ENCODE data around the gene MAML3.

Gene MAML3

DNA sequence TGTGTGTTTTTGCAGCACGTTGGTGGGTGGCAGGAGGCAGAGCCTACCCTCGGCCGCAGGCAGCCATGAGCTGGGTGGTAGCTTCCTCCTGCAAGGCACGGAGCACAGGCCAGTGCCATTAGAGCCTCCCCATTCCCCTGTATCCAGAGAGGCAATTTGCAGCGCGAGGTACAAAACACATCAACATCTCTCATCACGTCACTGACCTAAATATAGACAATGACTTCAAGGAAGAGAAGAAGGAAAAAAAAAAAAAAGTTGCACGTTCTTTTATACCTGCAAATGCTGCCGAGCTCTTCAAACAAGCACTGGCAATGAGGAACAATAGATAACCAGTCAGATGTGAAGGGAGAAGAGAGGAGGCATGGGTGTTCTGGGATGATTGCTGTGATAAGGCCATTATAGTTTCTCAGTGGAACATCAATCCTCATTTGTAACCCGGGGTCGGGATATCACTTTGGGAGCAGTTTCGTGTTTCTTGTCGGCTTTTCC is 328.4 kb downstream of the MAML3 start:
- in situ Hi-C loops (cut with MboI; ENCODE audit: low sequenced_read_pairs): no loop called here

DNA sequence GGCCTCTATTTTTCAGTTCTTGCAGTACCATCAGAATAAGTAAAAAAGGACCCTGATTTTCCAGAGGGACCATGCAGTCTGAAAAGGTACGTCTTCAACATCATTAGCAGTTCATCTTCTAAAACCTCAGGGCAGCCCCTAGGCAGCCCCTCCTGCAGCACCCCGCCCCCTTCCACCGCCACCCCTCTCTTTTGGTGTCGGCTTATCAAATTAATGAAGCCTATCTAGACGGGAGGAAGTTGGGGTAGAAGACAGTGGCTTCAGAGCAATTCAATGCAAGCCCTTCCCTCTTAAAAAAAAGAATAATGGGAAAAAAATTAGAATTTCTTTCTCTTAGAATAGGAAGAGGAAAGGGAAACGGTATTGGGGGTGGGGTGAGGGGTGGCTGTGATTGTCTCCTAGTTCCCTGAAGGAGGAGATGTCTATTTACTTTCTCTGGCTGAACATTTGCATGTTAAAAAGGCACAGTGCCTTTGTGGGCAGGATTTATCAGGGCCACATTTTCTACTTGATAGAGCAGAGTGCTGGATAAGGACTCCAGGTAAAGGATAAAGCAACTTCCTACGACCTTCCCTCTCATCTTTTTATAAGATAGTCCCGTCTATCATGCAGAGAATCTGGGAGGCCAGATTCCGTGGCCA is 329.0 kb downstream of the MAML3 start:
- in situ Hi-C loops (cut with MboI; ENCODE audit: low sequenced_read_pairs): no loop called here

DNA sequence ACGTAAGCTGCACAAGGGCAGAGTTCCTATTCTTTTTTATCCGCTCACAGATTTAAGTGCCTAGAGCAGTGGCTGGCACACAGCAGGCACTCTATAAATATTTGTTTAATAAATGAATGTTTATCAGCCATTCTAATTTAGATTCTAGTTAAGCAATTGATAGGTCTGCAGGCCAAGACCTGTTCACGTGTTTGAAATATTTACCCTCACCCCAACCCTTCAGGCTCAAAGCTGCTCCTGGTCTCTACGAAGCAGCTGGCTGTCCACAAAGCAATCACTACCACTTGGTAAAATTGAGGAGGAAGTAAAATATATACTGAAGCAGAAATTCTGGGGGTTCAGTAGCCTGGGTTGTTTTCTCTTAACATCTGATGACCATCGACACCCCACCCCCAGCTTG is 330.2 kb downstream of the MAML3 start:
- in situ Hi-C loops (cut with MboI; ENCODE audit: low sequenced_read_pairs): no loop called here

DNA sequence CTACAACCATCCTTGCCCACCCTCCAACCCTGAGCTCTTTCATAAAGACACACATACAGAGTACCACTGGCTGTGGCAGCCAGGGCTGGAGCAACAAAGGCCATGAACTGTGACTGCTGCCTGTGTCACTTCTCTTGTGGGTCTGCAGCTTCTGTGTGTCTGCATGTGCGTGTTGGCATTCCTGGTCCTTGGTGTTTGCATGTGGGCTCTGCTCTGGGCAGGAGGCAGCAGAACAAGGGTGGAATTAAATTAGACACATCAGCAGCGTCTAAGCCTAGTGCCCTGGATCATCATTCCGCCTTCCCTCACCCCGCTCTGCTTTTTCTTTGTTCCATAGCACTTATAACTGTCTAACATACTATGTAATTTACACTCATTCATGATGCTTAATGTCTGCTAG is 330.6 kb downstream of the MAML3 start:
- in situ Hi-C loops (cut with MboI; ENCODE audit: low sequenced_read_pairs): no loop called here

DNA sequence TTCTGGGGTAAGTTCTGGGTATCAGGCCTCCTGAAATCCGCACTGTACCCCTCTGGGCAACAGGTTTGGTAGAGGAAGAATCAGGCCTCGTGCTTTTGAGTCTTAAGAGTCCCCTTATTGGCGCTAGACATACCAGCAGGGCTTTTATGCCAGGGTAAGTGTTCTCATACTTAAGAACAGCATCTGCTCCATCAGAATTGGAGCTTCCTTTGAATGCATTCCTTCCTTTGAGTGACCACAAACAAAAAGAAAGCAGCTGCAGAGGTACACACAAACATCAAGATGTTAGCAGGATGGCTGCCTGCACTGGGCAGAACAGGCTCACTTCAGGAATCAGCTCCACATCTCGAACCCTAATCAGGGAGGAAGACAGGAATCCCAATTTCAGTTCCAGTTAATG is 331.6 kb downstream of the MAML3 start:
- in situ Hi-C loops (cut with MboI; ENCODE audit: low sequenced_read_pairs): no loop called here

DNA sequence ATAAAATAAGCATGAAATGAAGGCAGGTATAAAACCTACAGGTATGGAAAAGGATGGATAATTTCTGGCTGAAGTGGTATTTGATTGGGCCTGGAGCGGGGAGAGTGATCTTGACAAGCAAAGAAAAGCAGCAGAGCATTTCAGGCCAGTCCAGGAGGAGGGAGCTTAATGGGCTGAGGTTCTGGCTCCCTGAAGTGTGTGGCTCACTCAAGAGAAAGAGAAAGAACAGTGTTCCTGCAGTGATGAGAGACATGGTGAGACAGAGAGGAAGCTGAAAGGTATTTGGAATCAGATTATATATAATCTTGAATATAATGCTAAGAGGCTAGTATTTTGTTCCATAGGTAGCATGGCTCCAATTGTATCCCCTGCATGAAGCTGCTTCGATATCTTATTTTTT is 334.9 kb downstream of the MAML3 start:
- in situ Hi-C loops (cut with MboI; ENCODE audit: low sequenced_read_pairs): no loop called here

DNA sequence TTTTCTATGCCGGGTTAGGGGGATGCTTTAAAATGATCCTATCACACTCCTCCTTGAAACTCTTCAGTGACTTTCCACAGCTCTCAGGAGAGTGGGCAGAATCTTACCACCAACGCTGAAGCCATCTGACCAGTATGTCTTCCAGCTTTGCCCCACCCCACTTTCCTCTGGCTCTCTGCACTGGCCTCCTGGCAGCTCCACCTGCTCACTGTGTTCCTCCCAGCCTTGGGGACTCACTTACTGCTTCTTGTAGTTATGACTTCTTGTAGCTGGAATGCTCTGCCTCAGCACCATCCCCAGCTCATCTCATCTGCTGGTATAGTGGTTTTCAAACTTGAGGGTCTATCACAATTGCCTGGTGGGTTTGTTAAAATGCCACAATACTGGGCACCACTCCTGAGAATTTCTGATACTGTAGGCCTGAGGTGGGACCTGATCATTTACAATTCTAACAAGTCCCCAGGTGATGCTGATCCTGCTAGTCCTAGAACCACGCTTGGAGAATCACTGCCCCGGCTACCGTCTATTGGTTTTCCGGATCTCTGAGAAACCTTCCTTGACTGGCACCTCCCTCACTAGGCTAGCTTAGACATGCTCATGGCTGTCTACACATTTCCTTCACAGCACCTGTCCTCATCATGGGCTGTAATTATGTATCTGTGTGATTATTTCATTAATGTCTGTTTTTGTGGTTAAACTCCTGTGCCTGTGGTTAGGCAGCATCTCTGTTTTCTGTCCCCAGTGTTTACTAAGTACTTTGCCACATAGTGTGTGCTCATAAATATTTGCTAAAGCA is 336.1 kb downstream of the MAML3 start:
- in situ Hi-C loops (cut with MboI; ENCODE audit: low sequenced_read_pairs): no loop called here

DNA sequence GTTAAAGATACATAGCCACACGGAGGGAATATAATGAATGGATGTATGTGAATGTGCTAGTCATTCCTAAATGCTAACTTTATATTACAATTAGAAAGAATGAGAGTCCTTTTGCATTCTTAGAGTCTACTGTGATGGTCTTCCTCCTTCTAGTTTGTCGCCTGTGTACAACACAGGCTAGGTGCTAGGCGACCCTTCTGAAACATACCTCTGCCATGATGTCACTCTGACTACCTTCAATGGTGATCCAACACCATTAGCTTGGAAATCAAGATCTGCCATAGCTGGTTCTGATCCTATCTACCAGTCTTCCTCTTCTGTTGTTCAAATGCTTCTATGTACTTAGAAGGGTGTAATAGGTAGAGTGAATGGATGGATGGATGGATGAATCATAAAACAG is 337.1 kb downstream of the MAML3 start:
- in situ Hi-C loops (cut with MboI; ENCODE audit: low sequenced_read_pairs): no loop called here

DNA sequence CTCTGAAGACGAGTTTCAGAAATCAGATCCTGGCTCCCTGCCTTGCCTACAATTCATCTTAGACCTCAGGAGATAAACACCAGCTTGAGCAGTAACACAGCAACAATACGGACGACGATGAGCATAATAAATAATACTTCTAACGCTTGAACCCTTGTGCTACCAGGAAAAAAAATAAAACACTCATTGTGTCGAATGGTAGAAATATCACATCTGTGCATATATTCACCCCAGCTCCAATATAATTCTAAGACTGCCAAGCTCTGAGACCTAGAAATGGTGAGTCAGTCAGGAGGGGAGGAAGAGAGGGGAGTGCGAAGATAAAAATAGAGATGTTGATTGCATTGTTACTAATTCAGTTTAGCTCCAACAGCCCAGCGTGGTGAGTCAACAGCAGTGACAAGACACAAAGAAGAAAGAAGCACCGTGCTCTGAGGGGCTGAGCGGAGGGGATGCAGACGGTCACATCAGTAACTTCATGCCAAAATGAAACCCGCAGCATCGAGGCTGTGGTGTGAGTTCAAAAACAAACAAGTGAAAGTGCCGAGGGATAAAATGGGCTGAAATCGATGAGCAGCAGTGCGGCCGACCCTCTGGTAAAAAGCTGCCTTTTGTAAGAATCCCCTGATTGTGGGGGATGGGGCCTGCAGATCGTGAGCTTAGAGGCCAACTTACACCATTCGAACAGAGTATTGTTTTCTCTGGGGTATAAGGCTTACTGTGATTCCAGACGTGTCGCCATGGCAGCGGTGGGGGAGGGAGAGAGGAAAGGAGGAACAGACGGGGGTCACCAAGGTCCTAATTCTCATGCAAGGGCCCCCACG is 338.0 kb downstream of the MAML3 start:
- in situ Hi-C loops (cut with MboI; ENCODE audit: low sequenced_read_pairs): no loop called here

DNA sequence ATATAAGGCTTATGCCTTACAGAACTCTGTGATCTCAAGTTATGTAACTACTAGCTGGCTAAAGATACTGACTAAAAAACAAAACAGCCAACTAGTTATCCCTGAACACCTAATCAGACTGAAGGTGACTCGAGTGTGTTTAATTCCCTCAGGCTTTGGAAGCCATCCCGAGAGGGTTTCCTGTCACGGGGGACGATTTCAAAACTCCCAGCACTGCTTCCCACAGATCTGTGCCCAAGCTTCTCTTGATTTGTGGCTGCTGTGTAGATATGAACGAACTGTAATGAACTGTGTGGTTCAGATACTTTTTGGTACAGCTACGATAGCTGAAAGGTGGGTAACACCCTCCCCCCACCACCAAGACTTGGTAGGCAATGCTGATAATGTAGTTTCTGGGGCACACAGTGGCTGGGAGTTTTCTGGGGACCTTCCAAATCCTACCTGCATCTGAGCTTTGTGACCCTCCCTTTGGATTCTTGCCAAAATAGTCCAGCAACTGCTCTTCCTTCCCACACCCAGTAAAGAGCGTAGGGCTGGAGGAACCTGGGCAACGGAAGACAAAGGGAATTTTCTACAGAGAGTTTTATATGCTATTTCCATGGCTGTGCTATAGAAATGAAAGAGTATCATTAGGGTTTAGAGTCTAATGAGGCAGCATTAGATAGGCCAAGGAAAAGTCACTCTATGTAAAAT is 339.5 kb downstream of the MAML3 start:
- in situ Hi-C loops (cut with MboI; ENCODE audit: low sequenced_read_pairs): no loop called here

DNA sequence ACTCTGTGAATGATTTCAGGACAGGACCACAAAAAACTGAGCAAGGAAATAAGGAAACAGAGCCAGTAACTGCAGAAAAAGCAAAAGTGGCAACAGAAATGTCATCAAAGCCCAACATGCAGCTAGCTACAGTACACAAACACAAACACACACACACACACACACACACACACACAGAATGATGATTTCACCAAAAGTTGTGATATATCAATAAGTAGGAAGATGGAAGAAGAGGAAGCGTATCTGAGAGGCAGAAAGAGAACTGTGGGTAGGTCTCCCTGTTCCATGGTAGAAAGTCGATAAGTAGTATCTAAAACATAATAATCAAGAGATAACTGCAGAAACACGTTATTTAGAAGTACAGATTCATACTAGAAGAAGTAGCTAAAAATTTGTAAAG is 340.1 kb downstream of the MAML3 start:
- in situ Hi-C loops (cut with MboI; ENCODE audit: low sequenced_read_pairs): no loop called here

DNA sequence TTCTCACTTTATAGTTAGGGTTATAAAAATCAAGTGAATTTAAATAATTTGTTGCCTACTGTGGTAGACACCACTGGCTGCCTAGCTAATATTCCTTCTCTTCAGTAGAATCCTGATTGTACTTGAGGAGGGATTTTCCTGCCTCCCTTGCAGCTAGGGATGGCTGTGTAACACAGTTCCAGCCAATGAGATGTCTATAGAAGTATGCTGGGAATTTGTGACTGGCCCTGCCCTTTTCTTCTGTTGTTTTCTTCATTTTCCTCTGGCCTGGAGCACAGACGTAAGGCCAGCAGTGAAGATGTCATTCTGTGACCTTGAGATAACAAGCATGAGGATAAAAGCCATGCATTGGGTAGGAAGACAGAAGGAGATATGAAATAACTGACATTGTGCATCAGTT is 343.3 kb downstream of the MAML3 start:
- in situ Hi-C loops (cut with MboI; ENCODE audit: low sequenced_read_pairs): no loop called here

DNA sequence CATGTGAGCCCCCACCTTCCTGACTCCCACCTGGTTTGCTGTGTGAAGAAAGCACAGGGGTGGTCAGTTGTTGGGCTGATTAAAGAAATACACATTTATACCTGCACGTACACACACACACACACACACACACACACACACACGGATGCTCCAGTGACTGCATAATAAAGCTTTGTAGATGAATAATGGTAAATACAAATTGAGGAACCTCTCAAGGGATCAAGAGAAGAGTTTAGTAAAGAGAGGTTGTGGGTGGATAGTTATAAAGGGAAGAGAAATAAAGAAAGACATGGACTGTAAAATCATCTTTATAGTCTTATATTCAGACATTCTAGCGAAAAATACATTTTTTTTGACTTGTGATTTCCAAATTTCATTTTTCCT is 344.2 kb downstream of the MAML3 start:
- in situ Hi-C loops (cut with MboI; ENCODE audit: low sequenced_read_pairs): no loop called here

DNA sequence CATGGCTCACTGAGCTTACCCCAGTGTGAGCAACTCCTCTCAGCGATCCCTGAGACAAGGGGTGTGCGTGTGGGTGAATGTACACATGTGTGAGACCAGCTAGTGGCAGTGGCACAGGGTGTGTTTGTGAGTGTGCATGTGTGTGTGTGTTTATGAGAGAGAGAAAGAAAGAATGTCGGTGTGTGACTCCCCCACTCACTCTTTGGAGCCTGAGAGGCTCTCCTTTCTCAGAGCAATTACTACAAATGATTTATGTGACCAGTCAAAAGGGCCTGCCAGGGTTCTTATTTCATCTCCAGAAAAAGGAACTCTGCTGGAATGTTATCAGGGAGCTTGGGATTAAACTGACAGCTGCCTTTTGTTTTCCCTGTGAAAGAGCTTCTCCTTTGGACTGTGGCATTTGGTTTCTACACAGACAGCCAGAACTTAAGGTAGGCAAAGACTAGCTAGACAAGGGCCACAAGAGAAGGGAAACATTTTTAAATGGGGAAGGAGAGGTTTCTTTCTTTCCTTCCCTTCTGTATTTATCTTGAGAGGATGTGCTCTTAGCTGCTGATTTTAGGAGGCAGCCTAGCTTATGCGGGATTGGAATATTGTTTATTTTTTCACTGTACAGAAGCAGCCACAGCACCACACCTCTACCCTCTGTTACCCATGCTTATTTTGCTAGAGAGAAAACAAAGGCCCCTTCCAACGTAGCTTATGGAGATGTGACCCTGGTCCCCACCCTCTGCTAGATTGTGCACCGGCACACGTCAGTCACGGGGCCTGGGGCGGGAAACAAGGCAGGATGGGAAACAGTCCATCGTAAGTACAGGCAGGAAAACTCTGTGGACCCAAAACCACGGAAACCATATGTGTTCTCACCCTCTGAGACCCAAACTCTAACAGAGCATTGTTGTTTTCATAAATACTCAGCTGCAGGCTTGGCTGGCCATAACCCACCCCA is 344.9 kb downstream of the MAML3 start:
- in situ Hi-C loops (cut with MboI; ENCODE audit: low sequenced_read_pairs): no loop called here

DNA sequence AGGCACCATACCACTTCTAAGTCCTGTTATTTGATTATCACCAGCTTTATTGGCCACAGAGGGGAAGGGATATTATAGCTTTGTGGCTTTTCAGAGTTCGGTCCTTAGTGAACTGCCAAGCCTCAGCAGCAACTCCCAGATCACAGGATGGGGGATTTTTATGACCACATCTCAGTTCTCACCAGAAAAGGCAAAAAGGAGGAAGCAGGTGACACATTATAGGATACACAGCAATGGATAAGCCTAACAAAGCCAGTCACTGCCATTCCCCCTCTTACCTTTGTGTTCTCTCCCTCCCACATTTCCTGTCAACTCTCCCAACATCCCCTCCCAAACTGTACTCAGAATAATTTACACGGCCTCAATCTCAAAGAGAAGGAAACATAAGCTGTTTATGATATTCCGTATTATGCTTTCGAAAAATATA is 345.6 kb downstream of the MAML3 start:
- in situ Hi-C loops (cut with MboI; ENCODE audit: low sequenced_read_pairs): no loop called here

DNA sequence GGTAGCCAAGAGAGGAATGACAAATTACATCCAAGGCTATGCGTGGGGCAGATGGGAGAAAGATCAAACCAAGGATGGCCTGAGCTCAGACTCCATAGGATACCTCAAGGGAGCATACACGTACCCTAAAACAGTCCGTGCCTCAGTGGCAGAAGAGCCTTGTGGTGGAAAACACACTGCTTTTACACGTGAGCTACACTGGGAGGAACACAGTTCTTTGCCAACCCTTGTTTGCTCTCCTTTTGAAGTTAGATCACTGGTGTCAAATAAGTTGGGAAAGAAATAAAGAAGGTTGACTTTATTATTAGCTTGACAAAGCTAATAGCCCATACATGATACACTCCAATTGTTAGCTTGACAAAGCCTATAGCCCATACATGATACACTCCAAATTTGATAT is 346.5 kb downstream of the MAML3 start:
- in situ Hi-C loops (cut with MboI; ENCODE audit: low sequenced_read_pairs): no loop called here

DNA sequence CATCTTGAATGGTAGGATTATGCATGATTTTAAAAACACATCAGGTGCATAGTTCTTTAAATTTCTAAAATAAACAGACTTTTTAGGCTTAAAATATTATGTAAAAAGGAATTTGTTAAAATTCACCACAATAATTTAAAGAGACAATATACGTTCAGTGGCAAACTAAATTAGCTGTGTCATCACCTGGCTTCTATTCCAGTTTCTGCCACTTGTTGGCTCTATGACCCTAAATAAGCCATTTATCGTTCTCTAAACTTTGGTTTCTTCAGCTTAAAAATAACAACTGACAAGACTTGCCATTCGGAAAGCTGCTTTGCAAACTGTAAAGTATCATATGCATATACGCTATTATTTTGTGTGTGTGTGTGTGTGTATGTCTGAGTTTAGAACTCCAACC is 347.1 kb downstream of the MAML3 start:
- in situ Hi-C loops (cut with MboI; ENCODE audit: low sequenced_read_pairs): no loop called here

DNA sequence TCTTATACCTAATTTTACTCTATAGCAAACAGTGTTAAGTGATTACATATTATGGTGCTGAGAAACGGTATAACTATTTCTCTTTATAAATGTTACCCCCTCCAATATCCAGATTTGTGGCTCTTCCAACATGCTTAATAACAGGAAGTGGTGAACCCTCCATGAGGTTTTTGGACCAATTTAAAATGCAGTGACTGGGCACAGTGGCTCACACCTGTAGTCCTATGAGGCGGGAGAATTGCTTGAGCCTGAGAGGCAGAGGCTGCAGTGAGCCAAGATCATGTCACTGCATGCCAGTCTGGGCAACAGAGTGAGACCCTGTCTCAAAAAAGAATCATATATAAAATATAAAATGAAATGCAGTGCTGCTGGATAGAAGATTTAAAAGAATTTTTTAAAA is 351.1 kb downstream of the MAML3 start:
- in situ Hi-C loops (cut with MboI; ENCODE audit: low sequenced_read_pairs): no loop called here

DNA sequence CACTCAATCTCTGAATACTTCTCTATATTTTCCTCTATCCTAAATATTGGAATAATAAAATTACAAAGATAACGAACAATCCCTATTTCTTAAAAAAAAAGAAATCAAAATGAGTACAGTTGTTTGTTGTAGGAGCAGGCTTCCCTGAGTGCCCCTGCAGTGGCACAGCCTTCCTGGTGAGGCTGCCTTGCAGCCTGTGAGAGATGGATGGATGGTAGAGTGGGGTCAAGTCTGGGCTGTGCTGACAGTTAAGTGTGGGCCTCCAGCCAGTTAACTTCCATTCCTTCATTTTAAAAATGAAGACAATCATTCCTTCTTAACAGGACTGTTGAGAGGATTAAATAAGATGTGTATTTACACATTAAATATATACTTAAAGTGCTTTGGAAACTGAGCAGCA is 351.5 kb downstream of the MAML3 start:
- in situ Hi-C loops (cut with MboI; ENCODE audit: low sequenced_read_pairs): no loop called here

DNA sequence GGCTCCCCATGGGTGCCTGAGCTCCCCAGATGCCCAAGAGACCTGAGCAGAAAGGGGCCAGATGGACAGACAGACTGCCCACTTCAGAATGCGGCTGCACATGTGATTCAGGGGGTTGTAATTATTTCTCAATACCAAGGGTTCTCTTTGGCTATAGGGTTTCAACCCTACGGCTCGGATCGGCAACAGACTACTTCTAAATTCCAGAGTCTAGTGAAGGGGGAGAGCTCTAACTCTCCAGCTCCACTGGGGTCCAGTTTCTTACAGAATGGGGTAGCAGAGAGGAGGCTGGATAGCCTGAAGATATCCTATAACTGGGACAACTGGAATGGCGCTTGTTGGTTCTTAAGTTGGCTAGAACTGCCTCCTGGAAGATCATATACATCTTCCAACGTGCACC is 352.1 kb downstream of the MAML3 start:
- in situ Hi-C loops (cut with MboI; ENCODE audit: low sequenced_read_pairs): no loop called here

Measured in HL-60/S4 treated with phorbol 12-myristate 13-acetate at 8.2 ng/mL for 4 days and 3 days (cell line).